GM03348 (cell line): ENCODE data around the gene C3orf22.

Experiments used
- DNase-seq: peaks from one replicate; pipeline ENCODE4 v3.0.0; 2012; ENCODE audit warnings: low spot score

The C3orf22 gene

DNA sequence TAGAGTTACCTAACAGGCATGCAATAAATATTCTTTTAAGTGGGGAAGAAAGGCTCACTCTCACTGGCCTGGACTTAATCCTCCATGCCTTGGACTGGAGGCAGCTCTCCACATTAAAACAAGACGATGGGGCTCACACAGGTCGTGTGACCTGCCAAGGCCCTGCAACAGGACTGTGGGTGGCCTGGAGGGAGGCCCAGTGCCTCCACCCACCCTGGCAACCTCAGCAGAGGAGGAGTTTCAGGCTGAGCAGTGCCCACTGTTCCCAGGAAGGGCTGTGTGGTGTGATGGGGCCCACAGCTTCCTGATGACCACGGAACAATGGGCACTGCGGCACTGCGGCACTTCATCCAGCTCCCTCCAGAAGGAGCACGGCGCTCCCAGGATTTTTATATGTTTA is 46.7 kb downstream of the C3orf22 start:
- no peak for DNase-seq

DNA sequence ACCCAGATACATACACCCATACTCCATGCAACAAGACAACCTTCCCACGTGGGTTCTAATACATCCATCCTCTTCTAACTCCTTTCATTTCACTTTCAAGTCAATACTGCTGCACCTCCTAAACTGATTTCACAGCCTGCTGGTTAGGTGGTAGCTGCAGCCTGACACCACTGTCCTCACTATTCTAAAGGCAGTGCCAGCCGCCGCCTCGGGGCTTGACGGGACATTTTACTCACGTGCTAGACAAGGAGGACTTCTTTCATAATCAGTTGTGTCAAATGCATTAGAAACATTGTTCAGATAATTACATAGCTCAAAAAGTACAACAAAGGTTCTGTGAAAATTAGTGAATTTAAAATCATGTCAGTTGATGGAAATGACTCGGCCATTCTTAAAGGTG is 47.4 kb downstream of the C3orf22 start:
- no peak for DNase-seq

DNA sequence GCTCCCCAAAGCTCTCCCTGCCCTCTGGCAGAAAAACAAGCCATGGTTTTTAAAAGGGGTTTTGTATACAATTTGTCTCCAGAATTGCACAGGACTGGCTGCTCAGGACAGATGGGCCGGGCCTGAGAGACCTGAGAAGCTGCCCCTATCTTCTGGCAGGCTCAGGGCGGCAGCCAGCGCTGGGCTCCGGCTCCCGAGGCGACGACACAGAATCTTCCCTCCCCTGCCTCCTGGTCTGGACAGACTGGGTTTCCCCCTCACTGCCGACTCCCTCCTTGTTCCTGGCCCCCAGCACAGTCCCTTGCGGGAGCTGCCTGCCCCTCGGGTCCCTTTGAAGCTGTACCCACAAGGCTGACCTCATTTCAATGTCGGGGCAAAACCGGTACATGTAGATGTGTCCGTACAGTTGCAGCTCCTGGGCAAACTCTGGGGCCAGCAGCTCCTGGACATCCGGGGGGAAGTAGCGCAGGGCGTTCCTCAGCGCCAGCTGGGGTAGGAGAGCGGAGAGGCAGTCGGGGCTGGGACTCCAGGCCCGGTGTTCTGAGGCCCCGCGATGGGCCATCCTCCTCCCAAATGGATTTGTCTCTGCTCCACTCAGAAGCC is 48.3 kb downstream of the C3orf22 start:
- DNase-seq, result no peak

DNA sequence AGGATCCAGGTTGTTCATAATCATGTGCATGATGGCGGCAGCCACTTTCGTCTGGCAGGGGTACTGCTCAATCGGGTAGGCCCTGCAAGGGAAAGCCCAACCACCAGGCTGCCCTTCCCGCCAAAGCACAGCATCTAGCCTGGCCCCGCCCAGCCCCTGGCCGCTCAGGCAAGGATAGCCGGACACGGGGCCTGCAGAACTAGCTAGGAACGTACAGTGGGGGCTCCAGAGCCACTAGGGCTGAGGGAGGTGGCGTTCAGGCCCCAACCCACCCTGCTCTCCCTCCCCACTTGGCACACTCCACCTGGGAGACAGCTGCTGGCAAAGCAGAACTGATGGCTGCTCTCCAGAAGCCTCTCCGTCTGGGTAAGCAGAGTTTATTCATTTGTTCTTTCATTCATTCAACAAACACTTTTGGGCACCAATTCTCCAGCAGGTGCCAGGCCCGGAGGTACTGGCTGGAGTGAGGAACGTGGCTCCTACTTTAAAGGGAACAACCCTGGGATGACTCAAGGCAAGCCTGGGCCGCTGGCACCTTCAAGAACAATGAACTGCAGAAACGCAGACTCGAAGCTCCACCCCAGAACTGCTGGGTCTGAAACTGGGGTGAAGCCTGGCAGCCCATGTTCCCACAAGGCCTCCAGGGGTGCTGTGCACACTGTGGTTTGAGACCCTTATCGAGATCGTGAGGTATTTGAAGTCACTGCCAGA is 49.0 kb downstream of the C3orf22 start:
- no peak for DNase-seq

DNA sequence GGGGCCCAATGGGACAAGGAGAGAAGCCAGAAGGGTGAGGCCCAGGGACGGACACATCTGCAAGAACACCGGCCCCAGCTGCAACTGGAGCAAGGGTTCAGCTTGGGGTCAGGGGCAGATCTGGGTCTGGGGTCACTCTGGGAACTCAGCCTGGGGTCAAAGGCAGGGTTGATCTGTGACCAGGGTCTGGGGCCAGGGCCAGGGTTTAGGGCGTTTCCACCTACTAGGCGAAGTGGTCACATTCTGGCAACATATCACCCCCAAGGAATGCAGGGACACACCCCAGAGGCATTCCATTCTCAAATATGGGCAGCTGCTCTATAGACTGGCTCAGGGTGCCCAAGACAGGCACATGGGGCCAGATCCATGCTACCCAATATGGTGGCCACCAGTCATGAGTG is 50.2 kb downstream of the C3orf22 start:
- DNase-seq, result peak; percentile 70

DNA sequence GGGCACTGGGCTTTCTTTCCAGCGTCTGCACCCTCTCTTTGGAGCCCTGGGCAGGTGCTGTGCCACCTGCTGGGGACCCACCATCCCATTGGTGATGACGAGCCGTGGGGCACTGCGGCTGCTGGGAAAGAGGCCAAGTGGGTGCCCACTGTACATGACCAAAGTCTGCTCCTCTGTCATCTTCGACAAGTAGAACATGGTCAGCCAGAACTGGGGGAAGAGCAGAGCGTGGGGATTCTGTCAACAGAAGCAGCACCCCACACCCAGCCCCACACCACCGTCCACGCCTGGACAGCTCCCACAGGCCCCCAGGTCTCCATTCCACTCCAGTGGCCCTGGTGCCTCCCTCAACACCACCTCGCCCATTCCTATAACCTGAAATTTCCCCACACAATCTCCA is 50.8 kb downstream of the C3orf22 start:
- no peak for DNase-seq

DNA sequence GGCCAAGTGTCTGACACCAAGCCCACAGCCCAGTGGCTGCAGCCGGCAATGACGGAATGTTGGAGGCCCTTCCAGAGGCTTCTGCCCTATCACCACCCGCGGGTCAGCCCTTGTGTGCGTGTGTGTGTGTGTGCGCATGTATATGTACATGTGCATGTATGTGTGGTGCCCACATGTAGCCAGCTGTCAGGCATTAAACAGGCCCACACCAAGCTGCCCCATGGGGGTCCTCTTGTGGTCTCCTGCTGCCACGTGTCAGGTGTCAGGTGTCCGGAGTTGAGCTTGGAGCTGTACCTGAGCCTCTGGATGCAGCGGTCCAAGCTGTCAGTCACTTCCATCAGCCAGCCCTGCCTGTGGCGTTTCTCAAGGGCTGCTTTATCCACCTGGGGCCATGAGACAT is 55.0 kb downstream of the C3orf22 start:
- no peak for DNase-seq

DNA sequence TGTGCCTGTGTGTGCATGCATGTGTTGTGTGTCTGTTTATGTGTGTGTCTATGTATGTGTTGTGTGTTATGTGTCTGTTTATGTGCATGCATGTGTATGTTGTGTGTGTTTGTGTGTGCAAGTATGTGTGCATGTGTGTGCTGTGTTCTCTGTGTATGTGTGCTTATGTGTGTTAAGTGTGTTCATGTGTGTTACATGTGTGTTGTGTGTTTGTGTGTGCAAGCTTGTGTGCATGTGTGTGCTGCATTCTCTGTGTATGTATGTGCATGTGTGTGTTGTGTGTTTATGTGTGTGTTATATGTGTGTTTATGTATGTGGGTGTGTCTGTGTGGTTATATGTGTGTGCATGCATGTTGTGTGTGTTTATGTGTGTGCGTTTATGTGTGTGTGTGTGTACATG is 56.1 kb downstream of the C3orf22 start:
- no peak for DNase-seq

DNA sequence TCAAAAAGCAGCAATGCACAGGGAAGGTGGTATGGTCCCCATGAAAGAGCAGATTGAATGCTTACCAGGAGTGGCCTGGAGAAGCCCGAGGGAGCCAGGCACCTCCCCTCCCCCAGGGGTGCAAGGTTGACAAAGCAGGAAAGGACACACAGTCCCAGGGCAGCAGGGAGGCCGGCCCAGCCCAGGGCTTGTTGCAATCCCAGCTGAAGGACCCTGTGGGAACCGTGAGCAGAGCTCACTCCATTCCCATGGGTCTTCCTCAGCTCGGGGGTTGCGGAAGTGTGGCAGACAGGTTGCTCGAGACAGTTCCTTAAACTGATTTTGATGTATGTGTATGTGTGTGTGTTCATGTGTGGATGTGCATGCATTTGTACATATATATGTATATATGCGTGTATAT is 57.0 kb downstream of the C3orf22 start:
- no peak for DNase-seq

DNA sequence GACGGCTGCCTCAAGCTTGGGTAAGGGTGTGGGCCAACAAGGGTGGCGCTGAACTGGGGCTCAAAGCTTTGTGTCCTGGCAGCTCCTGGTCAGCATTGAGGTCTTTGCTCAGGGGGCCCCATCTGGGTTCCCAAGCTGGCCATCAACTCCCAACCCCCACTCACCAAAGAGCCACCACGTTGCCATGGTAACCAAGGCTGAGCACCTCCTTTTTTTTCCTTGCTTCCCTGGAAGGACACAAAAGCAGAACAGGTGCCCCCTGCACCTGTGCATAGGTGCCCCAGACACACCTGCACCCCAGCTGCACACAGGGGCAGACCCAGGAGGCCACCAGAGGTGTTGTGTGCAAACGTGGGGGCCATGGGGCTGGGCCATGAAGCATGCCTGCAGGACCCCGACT is 57.7 kb downstream of the C3orf22 start:
- no peak for DNase-seq

DNA sequence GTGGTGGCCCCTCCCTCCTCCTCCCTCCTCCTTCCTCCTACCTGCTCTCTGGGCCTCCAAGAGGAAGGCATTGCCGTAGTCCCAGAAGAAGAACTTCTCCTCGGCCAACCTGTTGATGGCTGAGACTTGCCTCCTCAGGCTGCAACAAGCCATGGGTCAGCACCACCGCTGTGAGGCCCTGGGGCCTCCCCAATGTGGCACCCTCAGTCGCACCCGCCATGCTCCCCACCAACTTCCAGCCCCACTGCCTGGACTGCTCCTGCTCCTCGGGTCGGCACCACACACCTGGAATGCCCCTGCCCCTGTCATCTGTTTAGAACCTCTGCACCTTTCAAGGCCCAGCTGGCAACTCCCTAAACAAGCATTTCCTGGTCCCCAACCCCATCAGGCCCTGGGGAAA is 58.7 kb downstream of the C3orf22 start:
- no peak for DNase-seq
